Choroid plexus epithelial cell (primary cell): ENCODE measurements around the gene STARD5.
A peak's percentile ranks its signal among the peaks of the same experiment; 100 is the strongest.

Experiments
- DNase-seq: peaks from one replicate; pipeline ENCODE4 v3.0.0-alpha.2; 2010; ENCODE audit warnings: low read depth
- H3K4me3 ChIP-seq: 2 replicates; pipeline ENCODE4 v1.5.1; 2011; ENCODE audit warnings: low read depth, mild to moderate bottlenecking, control low read depth, low read length, moderate library complexity
- CTCF ChIP-seq: conservative IDR thresholded peaks from 2 replicates; pipeline ENCODE4 v1.5.1; 2011; ENCODE audit warnings: low read depth, mild to moderate bottlenecking, control low read depth, inconsistent platforms, low read length, moderate library complexity

Gene STARD5

DNA sequence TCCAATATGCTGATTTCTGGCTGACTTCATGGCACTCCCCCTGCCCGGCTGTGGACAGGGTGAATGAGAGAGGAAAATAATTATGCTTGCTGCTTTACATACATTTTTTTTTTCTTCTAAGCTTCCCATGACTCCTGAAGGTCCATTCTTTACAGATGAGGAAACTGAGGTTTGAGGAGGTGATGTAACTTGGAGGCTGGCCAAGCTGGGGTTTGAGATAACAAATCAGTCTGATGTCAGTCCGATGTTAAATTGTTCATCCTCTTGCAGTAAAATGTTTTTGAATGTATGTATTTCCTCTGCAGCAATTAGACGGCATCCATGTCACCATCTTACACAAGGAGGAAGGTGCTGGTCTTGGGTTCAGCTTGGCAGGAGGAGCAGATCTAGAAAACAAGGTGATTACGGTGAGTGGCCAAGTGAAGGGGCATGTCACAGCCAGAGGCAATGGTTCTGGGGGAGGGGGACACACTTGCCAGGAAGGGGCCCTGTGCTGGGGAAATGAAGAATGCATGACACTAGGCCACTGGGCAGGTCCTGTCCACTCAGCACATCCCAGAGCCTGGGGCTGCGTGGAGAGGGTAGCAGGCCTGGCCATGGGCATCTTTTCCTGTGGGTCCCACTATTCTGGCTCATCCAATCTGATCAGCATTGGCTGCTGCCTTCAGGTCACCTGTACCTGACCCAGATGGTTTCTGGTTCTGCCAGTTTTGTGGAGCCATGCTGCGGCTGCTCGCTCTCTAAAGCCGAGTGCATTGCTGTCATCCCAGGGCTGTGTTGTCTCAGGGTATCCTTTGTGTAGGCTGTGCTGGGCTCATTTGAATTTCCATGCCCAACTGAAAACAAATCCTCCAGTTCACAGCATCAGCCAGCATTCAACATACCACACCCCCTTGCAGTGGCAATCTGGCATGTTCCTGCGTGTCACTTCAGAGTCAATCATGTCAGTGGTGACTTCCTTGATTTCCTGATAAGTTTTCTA lies 20.4 kb downstream of the STARD5 start:
- no peak overlapping the region for H3K4me3 ChIP-seq
- DNase-seq = peak; percentile 30
- no peak for TF ChIP-seq CTCF

- TF ChIP-seq CTCF = no peak
- no peak for DNase-seq
- H3K4me3 ChIP-seq = no peak overlapping the region
Observed at GRCh38 chr15:81302701-81303109, 21.2 kb downstream of the STARD5 start.

DNA sequence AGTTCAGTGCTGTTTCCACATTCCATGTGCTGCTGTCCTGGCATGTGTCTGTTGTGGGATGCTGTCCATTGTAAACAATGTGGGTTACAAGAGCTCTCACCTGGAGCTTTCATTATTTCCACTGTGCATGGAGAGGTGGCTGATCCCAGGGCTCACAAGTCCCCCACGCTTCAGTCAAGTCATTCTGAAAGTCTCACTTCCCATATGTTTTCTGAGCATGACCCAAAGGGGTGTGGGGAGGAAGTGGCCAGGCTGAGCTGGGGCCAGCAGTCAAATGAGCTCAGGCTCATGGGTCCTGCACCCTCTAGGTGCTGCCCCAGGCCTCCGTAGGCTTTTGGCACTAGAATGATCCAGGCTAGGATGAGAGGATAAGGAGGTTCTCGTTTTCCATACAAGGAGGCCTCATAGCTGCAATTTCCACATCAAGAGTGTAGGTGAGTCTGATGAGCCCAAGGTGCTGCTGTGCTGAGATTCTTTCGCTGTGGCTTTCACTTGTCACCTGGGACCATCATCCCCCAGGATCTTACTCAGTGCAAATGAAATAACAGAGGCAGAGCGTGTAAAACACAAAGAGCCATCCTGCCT lies 22.0 kb downstream of the STARD5 start:
- DNase-seq = no peak
- H3K4me3 ChIP-seq = no peak overlapping the region
- TF ChIP-seq CTCF = no peak

GRCh38 chr15:81301385-81301784 lies 22.6 kb downstream of the STARD5 start:
- DNase-seq = no peak
- no peak for TF ChIP-seq CTCF
- no peak overlapping the region for H3K4me3 ChIP-seq

DNA sequence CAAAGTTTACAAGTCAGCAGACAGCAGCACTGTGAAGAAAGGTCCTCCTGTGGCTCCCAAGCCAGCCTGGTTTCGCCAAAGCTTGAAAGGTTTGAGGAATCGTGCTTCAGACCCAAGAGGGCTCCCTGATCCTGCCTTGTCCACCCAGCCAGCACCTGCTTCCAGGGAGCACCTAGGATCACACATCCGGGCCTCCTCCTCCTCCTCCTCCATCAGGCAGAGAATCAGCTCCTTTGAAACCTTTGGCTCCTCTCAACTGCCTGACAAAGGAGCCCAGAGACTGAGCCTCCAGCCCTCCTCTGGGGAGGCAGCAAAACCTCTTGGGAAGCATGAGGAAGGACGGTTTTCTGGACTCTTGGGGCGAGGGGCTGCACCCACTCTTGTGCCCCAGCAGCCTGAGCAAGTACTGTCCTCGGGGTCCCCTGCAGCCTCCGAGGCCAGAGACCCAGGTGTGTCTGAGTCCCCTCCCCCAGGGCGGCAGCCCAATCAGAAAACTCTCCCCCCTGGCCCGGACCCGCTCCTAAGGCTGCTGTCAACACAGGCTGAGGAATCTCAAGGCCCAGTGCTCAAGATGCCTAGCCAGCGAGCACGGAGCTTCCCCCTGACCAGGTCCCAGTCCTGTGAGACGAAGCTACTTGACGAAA lies 24.2 kb downstream of the STARD5 start:
- no peak for DNase-seq
- H3K4me3 ChIP-seq = no peak overlapping the region
- TF ChIP-seq CTCF = no peak

DNA sequence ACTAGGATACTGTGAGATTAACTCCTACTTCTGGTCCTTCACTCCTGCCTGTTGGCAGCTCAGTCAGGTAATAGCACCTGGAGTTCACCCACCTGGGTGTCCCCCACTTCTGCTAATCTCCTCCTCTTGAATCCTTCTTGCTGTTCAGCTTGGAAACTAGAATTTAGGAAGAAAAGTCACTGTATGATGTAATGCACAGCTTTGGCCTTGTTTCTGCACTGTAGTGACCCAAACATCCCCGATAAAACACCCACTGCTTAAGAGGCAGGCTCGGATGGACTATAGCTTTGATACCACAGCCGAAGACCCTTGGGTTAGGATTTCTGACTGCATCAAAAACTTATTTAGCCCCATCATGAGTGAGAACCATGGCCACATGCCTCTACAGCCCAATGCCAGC lies 24.8 kb downstream of the STARD5 start:
- no peak overlapping the region for H3K4me3 ChIP-seq

More for the DNA sequence above, 24.8 kb downstream of the STARD5 start:
- DNase-seq = no peak
- TF ChIP-seq CTCF = no peak
